ENCODE results near the gene CCDC13. TPM values are rescaled to one million over a fixed set of nuclear protein-coding genes. Genes with fewer than 3 reads are reported as not detected.

Gene CCDC13
- total and polyA plus RNA-seq, 2 donors (not counting 3 experiments of a cell fraction or from before 2014, with no cell fraction given): 0.36 to 0.82 TPM

- CTCF ChIA-PET: interaction anchor here (1.9 kb wide), 1 partner anchor 8 kb away, joined by 10 read pairs; no protein-coding TSS in a partner anchor
- no TSS peak for BruUV-seq (replicated peaks)
- dilution Hi-C loops (cut with MboI; ENCODE audit: extremely low pct_ligation_motif_present, low sequenced_read_pairs): no loop called here
These were observed 36.5 kb downstream of the CCDC13 start for GRCh38 chr3:42736531-42736930.

More at GRCh38 chr3:42736531-42736930, 36.5 kb downstream of the CCDC13 start:
- intact Hi-C loops (cut with micrococcal nuclease): no loop called here
- H3K4me2 ChIP-seq (ENCODE audit: insufficient read depth, low read length): no peak overlapping the region
- POLR2A ChIA-PET: no interaction called here
- no peak overlapping the region for H3K27ac ChIP-seq (ENCODE audit: insufficient read depth, low read depth, low read length)
- H3K36me3 ChIP-seq (ENCODE audit: control insufficient read depth in 2 of 2, extremely low read depth in 1 of 2, insufficient read depth in 2 of 2, low read length in 2 of 2): no peaks in the 10 kb centered on the region
- H3K9me3 ChIP-seq (replicated peaks; ENCODE audit: control insufficient read depth, insufficient read depth, low read length): no peaks in the 10 kb centered on the region
- no peak overlapping the region for H2AFZ ChIP-seq (ENCODE audit: low read depth, low read length)
- DNase-seq (ENCODE audit: low read depth, low spot score): no peak
- no peak overlapping the region for H3K4me3 ChIP-seq (replicated peaks in 1 of 3; ENCODE audit: insufficient read depth in 1 of 3, low read depth in 1 of 3, low read length in 3 of 3)
- no peak for TF ChIP-seq GATA2 (IDR thresholded peaks at IDR 0.05; ENCODE audit: insufficient read depth, insufficient read length, low read depth, low read length)
- TF ChIP-seq MAX (IDR thresholded peaks at IDR 0.05; ENCODE audit: insufficient read depth, insufficient read length): no peak
- no peak for TF ChIP-seq EZH2 (IDR thresholded peaks at IDR 0.05; ENCODE audit: borderline replicate concordance, low read depth, low read length, severe bottlenecking)
- no peak for TF ChIP-seq FOS (IDR thresholded peaks at IDR 0.05; ENCODE audit: borderline replicate concordance, insufficient read depth, low read length)
- TF ChIP-seq CTCF (IDR thresholded peaks at IDR 0.05; ENCODE audit: extremely low read depth in 1 of 2, insufficient read depth in 1 of 2, low read depth in 1 of 2, low read length in 2 of 2): no peak
- no peak for TF ChIP-seq JUN (IDR thresholded peaks at IDR 0.05; ENCODE audit: borderline replicate concordance, insufficient read depth, insufficient read length, low read depth)
- TF ChIP-seq MYC (IDR thresholded peaks at IDR 0.05; ENCODE audit: low read depth, low read length): no peak
- no peak for TF ChIP-seq POLR2A (IDR thresholded peaks at IDR 0.05; ENCODE audit: low read depth, low read length)
- no peak for TF ChIP-seq POLR2AphosphoS5 (IDR thresholded peaks at IDR 0.05; ENCODE audit: insufficient read depth, low read depth, low read length)
- no peaks in the 10 kb centered on the region for H4K20me1 ChIP-seq (replicated peaks; ENCODE audit: control insufficient read depth, extremely low read depth, insufficient read depth, low read length)
- H3K27me3 ChIP-seq (ENCODE audit: control insufficient read depth in 2 of 2, insufficient read depth in 2 of 2, low read length in 2 of 2): no peaks in the 10 kb centered on the region
- H3K9ac ChIP-seq (replicated peaks; ENCODE audit: extremely low read depth, insufficient read depth, low read length): no peak overlapping the region
- no peak for FAIRE-seq
- H3K9me1 ChIP-seq (replicated peaks; ENCODE audit: control insufficient read depth, extremely low read depth, insufficient read depth, low read length): no peaks in the 10 kb centered on the region
- no peaks in the 10 kb centered on the region for H3K79me2 ChIP-seq (ENCODE audit: control insufficient read depth, insufficient read depth, low read length)
- no peaks in the 10 kb centered on the region for H3K4me1 ChIP-seq (ENCODE audit: control insufficient read depth, extremely low read depth, insufficient read depth, low read length)

Data from endothelial cell of umbilical vein (primary cell).